Measurements from ENCODE around the gene HLX.

HLX gene

GRCh38 chr1:220889333-220889732, 10.1 kb downstream of the HLX start:
- DNase-seq (ENCODE audit: low spot score) (no peak), ATAC-seq (ENCODE audit: low read depth) (no peak)
- Histone ChIP-seq H3K9me3 (ENCODE audit: severe bottlenecking) (no peaks in the 10 kb centered on the region), H3K27me3 (ENCODE audit: insufficient read depth, poor library complexity, severe bottlenecking) (peaks cover 64% of the 10 kb centered on the region), H3K27ac (ENCODE audit: poor library complexity, severe bottlenecking) (no peak overlapping the region), H3K36me3 (ENCODE audit: low read depth) (no peaks in the 10 kb centered on the region), H3K4me1 (ENCODE audit: insufficient read depth, poor library complexity, severe bottlenecking) (no peaks in the 10 kb centered on the region), H3K4me3 (ENCODE audit: severe bottlenecking) (no peak overlapping the region)
- TF ChIP-seq CTCF (IDR thresholded peaks at IDR 0.05; ENCODE audit: poor library complexity, severe bottlenecking), result no peak

DNA sequence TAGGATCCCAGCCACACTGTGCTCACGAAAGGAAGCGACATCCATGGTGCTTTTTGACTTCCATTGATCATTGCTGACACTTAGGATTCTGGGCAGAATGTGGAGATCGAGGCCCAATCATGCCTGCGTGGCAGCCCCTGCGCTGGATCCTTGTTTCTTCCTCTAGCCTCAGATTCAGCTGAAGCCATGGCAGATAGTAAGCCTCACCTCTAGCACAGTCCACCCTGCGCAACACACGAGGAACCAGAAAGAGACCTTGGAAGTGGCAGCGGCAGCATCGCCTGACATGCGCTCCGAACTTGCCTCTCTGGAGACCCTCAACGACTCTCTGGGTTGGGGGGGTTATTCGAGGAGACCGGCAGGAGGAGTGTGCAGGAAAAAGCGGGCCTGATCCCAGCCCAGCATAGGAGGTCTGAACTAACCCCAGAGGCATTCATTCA, 10.6 kb downstream of the HLX start:
- Histone ChIP-seq H3K36me3 (ENCODE audit: low read depth) (no peaks in the 10 kb centered on the region), H3K4me3 (ENCODE audit: severe bottlenecking) (no peak overlapping the region), H3K4me1 (ENCODE audit: insufficient read depth, poor library complexity, severe bottlenecking) (no peaks in the 10 kb centered on the region), H3K27ac (ENCODE audit: poor library complexity, severe bottlenecking) (no peak overlapping the region), H3K27me3 (ENCODE audit: insufficient read depth, poor library complexity, severe bottlenecking) (peaks cover 68% of the 10 kb centered on the region), H3K9me3 (ENCODE audit: severe bottlenecking) (no peaks in the 10 kb centered on the region)
- ATAC-seq (ENCODE audit: low read depth) (no peak), DNase-seq (ENCODE audit: low spot score) (no peak)
- no peak for TF ChIP-seq CTCF (IDR thresholded peaks at IDR 0.05; ENCODE audit: poor library complexity, severe bottlenecking)

DNA sequence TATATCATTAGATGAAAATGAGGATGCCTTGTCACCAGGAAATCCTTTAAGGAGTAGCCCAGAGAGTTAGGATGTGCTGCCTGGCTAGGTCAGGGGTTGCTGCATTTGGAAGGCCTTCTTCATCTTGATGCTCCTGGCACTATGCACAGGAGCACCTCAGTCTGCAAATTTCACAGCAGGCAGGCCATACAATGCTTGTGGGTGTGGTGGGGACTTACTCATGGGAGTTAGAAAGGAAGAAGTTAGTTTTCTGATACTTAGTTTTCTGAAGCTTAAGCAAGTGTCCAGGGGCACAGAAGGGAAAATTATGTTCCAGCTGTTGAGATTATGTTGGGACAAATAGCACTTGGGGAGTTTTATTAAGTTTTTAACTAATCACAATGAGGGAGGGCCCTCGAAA, 11.4 kb downstream of the HLX start:
- Histone ChIP-seq H3K9me3 (ENCODE audit: severe bottlenecking) (no peaks in the 10 kb centered on the region), H3K4me1 (ENCODE audit: insufficient read depth, poor library complexity, severe bottlenecking) (no peaks in the 10 kb centered on the region), H3K36me3 (ENCODE audit: low read depth) (no peaks in the 10 kb centered on the region), H3K4me3 (ENCODE audit: severe bottlenecking) (no peak overlapping the region), H3K27me3 (ENCODE audit: insufficient read depth, poor library complexity, severe bottlenecking) (peaks cover 73% of the 10 kb centered on the region), H3K27ac (ENCODE audit: poor library complexity, severe bottlenecking) (no peak overlapping the region)
- DNase-seq (ENCODE audit: low spot score) (no peak), ATAC-seq (ENCODE audit: low read depth) (no peak)
- TF ChIP-seq CTCF (IDR thresholded peaks at IDR 0.05; ENCODE audit: poor library complexity, severe bottlenecking), result no peak

- H3K9me3 ChIP-seq (ENCODE audit: severe bottlenecking), result no peaks in the 10 kb centered on the region
- no peak for TF ChIP-seq CTCF (IDR thresholded peaks at IDR 0.05; ENCODE audit: poor library complexity, severe bottlenecking)
- no peaks in the 10 kb centered on the region for H3K4me1 ChIP-seq (ENCODE audit: insufficient read depth, poor library complexity, severe bottlenecking)
- DNase-seq (ENCODE audit: low spot score) (no peak), ATAC-seq (ENCODE audit: low read depth) (no peak)
- H3K27me3 ChIP-seq (ENCODE audit: insufficient read depth, poor library complexity, severe bottlenecking), result peaks cover 76% of the 10 kb centered on the region
- H3K27ac ChIP-seq (ENCODE audit: poor library complexity, severe bottlenecking), result no peak overlapping the region
- no peak overlapping the region for H3K4me3 ChIP-seq (ENCODE audit: severe bottlenecking)
- no peaks in the 10 kb centered on the region for H3K36me3 ChIP-seq (ENCODE audit: low read depth)
These were observed 12.2 kb downstream of the HLX start for GRCh38 chr1:220891224-220892085.

DNA sequence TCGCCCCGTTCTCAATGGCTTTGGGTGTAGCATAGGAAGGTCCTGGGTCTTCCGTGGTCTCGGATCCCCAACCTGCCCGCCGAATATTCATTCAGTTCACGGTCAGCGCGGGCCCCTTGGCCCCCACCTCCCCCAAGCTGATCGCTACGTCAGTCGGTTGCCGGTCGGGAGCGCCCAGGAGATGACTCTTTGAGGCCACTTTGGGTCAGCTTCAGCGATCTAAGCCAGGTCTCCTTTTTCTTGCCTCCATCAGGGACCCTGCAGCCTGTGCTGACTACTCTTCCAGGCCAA, 12.8 kb downstream of the HLX start:
- H3K4me3 ChIP-seq (ENCODE audit: severe bottlenecking), result no peak overlapping the region
- H3K27me3 ChIP-seq (ENCODE audit: insufficient read depth, poor library complexity, severe bottlenecking), result peaks cover 74% of the 10 kb centered on the region
- no peaks in the 10 kb centered on the region for H3K36me3 ChIP-seq (ENCODE audit: low read depth)
- H3K4me1 ChIP-seq (ENCODE audit: insufficient read depth, poor library complexity, severe bottlenecking), result no peaks in the 10 kb centered on the region
- no peak for TF ChIP-seq CTCF (IDR thresholded peaks at IDR 0.05; ENCODE audit: poor library complexity, severe bottlenecking)
- ATAC-seq (ENCODE audit: low read depth) (no peak), DNase-seq (ENCODE audit: low spot score) (no peak)
- no peak overlapping the region for H3K27ac ChIP-seq (ENCODE audit: poor library complexity, severe bottlenecking)
- H3K9me3 ChIP-seq (ENCODE audit: severe bottlenecking), result no peaks in the 10 kb centered on the region
